HG02763 (cell line): ENCODE data around the gene PAK4.

Experiments
- ATAC-seq: cut with Tn5 transposase; IDR thresholded peaks from one replicate; pipeline ENCODE4 v1.9.1; 2021; ENCODE audit warnings: mild to moderate bottlenecking, moderate library complexity; ENCODE audit not compliant: unreplicated experiment

The PAK4 gene

DNA sequence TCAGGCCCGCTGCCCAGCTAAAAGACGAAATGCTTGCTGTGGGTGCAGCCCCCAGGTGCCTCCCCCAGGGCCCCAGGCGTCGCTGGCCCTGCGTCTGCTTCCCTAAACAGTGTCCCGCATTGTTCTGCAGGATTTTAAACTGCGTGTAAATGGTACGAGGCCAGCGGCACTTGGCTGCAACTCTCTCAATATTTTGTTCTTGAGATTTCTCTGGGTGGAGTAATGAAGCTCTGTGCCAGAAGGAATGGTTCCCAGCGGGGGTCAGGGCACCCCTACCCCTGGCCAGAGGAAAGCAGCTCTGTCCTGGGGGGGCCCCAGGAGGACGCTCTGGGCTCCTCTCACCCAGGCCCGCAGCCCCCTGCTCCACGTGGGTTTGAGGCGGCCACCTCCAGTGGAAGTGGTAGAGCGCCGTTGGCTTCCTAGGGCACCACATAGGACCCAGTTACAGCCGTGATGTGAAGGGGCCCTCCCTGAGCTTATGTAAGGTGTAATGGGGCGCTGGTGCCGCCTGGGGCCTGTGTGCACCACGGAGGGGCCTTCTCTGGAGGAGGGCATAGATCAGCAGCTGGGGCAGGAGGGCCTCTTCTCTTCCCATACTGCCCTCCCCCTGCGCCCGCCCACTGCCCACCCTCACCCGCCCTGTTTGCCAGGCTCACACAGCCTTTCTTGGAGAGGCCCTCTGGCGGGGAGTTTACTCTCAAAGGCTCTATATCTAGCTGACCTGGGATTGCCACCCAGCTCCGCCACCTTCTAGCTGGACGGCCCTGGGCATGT, 19.8 kb downstream of the PAK4 start:
- no peak for ATAC-seq

DNA sequence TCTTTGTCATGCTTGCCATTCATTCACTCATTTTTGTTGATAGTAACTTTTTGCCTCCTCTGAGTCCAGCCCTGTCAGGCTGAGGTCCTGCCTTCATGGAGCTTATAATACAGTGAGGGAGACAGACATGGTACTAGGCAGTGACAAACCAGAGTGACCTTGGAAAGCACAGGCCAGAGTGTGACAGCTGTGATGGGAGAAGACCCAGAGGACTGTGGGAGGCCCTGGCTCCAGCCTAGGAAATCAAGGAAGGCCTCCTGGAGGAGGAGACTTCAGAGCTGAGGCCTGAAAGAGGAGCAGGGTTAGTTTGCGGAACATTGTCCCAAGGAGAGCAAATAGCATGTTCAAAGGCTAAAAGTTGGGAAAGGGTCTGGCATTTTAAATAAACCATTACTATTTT, 20.5 kb downstream of the PAK4 start:
- ATAC-seq: no peak

DNA sequence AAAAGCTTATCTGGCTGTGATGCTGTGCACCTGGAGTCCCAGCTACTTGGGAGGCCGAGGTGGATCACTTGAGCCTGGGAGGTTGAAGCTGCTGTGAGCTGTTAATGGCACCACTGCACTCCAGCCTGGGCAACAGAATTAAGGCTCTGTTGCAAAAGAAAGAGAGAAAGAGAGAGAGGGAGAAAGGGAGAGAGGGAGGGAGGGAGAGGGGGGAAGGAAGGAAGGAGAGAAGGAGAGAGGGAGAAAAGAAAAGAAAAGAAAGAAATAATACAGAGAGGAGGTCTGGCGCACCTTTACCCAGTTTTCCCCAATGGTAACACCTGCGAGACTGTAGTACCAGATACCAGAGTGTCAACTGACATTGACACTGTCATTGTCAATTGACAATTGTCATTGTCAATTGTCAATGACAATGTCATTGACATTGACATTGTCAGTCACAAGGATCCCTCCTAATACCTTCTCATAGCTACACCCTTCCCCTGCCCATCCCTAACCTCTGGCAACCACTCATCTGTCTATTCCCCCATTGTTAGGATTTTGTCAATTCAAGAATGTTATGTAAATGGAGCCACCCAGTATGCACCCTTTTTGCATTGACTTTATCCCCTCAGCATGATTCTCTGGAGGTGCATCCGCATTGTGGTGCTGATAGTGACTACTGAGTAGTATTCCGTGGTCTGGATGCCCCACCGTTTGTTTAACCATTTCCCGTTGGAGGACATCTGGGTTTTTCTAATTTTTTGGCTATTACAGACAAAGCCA, 21.3 kb downstream of the PAK4 start:
- ATAC-seq: no peak

DNA sequence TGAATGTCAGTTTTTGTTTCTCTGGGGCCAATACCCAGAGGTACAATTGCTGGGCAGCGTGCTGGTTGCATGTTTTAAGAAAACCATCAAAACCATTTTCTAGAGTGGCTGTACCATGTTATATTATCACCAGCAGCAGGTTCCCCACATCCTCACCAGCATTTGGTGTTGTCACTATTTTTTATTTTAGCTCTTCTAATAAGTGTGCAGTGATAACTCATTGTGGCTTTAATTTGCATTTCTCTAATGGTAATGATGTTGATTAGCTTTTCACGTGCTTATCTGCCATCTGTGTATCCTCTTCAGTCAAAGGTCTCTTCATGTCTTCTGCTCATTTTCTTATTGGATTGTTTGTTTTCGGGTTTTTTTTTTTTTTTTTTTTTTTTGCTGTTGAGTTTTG, 21.9 kb downstream of the PAK4 start:
- no peak for ATAC-seq

DNA sequence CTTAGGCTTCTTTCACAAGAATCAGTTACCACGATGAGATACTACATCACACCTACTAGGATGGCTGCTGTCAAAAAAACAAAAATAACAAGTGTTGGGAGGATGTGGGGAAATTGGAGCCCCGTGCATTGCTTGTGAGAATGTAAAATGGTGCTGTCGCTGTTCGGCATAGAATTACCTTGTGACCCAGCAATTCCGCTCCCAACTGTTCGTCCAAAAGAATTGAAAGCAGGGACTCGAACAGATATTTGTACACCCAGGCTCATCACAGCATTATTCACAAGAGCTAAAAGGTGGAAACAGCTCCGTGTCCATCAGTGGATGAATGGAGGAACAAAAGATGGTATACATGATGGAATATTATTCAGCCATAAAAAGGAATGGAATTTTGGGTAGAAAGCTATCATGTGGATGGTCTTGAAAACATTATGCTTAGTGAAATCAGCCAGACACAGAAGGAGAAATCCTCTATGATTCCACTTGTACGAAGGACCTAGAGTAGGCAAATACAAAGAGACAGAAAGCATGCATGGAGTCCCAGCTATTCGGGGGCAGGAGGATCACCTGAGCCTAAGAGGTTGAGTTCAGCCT, 23.4 kb downstream of the PAK4 start:
- ATAC-seq: no peak

DNA sequence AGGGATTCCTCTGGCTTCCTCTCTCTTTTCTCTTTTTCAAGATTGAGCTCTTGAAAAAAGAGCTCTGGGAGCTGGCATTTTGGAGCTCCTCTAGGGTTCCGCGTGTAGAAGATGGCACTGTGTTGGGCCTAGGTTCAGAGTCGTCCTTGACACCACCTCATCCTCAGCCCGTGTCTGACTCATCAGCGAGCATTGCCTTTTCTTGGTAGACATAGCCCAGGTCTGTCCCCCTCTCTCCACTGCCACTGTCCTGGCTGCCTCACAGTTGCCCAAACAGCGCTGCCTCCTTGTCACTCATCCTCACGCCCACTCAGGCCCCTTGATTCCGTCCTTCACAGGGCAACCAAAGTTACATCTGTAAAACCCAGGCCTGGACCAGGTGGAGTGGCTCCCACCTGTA, 24.6 kb downstream of the PAK4 start:
- ATAC-seq: no peak

DNA sequence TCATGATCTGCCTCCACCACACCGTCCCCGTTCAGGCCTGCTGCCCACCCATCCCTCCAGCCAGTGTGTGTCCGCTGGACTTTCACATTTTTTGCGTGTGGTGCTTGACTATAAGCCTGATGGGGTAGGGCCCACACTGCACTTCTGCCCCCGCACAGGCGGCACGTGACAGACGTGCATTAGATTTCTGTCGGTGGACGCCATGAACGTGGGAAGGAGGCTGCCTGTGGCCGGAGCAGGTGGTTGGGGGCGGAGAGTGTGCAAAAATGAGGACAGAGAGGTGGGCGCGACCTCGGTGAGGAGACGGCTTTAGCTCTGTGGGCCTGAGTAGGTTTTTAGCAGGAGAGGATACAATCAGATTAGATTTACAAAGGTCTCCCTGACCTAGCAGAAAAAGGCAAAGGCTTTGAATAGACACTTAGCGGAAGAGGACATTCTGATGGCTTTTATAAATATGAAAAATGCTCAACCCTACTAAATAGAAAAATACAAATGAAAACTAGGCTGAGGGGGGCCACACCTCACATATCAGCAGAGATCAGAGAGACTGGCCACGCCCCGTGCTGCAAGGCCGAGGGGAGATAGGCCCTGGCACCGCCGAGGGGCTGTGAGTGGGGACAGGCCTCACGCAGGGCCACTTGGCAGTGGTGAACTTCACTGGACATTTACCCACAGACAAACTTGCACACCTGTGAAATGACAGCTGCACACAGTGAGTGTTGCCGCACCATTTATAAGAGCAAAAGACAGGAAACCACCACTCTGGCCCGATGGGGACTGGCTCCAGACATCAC, 25.4 kb downstream of the PAK4 start:
- ATAC-seq: no peak

DNA sequence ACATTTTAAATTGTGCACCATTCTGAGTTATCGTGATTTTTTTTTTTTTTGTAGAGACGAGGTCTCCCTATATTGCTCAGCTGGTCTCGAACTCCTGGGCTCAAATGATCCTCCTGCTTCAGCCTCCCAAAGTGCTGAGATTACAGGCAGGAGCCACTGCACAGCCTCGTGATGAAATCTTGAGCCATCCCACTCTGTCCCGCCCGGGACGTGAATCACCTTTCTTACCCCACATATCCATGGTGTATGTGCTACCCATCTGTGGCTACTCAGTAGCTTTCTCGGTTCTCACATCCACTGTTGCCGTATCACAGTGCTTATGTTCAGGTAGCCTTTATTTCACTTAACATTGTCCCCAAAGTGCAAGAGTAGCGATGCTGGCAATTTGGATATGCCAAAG, 26.5 kb downstream of the PAK4 start:
- no peak for ATAC-seq

DNA sequence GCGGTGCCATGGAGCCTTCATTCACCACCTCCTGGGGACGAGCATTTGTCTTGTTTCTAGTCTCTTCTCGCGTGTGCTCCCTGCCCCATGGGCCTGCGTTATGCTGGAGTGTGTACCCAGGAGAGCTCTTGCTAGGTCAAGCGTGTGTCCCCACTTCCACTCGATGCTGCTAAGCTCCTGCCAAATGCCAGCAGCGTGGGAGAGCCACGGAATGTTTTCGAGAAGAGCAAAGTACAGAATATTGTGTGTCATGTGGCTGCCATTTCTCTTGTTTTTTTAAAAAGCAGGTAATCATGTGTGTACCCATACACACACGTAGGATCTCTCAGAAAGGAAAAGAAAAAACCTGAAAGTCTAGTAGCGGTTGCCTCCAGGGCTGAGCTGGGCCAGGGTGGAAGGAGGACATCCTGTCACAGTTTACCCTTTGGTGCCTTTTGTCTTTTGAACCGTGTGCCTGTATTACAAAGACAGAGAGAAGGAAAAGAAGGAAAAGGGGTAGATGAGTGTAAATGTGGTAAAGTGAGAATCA, 28.6 kb downstream of the PAK4 start:
- no peak for ATAC-seq

DNA sequence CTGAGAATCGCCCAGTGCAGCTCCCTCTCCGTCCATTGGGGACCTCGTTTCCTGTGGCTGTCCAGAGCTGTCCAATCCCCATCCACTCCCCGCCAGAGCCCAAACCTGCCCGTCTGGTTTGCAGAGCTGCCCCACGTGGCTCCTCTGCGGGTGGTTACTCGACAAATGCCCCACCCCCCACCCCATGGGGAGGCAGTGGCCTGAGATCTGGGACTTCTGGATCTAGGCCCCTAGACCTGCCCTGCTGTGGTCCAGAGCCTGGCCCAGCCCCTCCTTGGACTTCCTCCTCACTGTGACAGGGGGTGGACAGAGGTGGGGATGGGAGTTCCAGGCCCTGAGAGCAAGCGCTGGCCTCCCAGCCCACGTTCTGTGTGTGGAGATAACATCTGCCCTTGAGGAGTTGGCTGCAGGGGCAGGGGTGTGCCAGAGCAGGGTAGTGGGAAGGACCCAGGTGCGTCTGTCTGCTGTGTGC, 29.1 kb downstream of the PAK4 start:
- ATAC-seq: no peak

DNA sequence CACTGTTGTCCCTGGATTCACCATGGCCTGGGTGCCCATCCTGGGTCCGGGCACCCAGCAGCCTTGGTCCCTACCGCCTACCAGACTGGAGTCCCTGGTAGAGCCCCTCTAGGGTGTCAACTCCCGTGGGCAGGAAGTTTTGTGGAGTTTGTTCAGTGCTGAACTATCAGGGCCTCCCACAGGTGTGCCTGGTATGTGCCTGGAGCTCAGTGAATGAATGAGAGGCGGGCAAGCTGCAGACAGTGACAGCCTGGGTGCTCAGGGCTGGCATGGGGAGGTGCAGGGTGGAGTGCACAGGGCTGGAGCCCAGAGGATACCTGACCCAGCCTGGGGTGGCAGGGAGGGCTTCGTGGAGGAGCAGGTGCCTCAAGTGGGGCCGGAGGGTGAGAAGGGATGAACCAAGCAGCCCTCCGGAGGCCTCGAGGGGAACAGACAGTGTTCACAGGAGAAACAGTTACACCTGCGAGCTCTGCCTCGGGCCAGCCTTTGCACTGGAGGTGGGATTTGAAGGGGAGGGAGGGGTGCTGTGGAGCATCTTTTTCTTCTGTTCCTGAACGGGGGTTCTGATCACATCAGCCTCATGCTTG, 29.6 kb downstream of the PAK4 start:
- no peak for ATAC-seq

DNA sequence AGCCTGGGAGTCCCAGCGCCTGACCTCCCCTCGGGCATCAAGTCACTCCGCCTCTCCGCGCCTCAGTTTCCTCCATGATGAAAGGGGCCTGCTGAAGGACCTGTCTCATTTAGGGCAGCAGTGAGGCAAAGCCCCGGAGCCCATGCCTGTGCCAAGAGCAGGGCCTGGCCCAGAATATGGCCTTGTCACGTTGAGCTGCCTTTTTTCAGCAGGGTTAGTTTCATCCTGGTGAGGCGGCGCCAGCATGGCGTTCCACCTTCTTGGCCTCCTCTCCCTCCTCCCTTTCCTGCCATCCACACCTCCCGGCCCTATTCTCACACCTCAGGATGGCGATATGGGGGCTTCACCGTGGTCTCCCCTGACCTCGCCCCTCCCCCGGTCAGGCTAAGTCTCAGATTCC, 30.2 kb downstream of the PAK4 start:
- no peak for ATAC-seq

DNA sequence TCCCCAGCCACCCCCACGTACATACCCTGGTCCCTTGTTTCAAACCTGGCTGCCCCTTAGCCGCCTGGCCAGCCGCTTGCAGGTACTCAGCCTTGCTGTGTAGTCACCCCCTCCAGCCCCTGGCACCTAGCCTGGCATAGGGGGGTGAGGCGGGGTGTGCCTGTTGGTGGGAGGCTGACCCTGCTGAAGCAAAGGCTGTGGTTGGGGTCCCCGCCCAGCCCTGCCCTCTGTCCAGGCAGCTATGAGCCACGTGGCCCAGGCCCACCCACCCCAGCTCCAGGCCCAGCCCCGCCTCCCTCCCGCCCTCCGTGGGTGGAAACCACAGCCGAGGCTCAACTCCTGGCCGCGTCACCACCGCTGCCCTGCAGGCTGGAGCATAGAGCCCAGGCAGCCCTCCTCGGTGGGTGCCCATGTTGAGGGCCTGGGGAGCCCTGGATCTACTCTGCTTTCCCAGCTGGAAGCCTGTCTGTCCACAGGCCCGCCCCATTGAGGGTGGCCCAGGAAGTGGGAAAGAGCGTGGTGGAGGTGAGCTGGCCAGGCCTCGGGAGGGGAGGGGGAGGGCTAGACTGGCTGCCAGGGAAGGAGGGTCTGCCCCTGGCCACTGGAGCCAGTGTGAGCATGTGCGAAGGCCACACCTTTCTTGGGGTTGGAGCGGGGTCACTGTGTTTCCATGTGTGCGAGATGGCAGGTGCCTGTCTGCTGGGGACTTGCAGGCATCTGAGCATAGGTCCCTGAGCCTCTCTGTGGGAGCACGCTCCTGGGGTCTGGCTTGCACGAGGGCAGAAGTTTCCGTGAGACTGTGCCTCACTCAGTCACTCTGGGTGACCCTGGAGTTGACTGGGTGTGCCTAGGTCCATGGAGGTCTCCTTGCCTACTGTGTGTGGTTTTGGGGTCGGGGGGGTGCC, 31.0 kb downstream of the PAK4 start:
- ATAC-seq: no peak

DNA sequence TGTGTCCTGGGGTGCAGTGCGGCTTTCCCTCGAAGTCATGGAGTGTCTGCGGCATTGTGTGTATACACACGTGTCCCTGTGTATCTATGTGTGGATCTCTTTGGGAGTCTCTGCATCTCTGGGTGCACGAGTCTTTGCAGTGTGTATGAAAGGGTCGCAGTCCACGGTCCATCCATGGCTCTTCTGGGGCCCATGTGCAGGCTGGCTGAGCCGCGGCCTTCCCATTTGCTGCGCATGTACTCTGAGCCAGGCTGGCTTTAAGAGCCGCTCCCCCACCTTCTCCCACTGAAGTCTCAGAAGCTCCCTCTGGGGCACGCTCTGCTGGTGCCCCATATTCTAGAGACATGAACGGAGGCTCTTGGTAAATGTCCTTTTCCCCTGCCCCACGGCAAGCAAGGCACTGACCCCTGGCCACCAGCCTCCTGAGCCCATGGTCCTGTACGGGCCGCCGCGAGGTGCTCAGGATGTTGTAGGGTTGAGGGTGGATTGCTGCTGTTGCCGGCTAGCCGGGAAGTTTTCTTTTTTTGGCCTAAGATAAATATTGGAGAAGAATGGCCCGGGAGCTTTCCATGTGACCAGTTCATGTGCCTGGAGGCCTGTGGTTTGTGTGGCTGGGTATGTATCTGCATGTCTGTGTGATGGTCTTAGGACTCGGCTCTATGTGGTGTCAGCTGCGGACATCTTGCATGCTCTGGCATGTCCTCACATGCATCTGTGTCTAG, 31.9 kb downstream of the PAK4 start:
- ATAC-seq: no peak

DNA sequence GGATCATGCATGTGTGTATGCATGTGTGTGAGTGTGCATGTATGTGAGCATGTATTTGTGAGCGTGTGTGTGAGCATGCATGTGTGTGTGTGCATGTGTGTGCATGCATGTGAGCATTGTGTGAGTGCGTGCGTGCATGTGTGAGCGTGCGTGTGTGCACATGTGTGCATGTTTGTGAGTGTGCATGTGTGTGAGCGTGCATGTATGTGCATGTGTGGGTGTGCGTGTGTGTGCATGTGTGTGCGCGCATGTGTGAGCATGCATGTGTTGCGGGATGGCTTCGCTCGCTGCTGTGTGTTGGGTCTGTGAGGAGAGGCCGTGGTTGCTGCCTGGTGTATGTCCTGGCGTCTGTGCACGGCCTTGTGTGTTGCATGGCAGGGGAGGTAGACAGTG, 32.4 kb downstream of the PAK4 start:
- no peak for ATAC-seq

DNA sequence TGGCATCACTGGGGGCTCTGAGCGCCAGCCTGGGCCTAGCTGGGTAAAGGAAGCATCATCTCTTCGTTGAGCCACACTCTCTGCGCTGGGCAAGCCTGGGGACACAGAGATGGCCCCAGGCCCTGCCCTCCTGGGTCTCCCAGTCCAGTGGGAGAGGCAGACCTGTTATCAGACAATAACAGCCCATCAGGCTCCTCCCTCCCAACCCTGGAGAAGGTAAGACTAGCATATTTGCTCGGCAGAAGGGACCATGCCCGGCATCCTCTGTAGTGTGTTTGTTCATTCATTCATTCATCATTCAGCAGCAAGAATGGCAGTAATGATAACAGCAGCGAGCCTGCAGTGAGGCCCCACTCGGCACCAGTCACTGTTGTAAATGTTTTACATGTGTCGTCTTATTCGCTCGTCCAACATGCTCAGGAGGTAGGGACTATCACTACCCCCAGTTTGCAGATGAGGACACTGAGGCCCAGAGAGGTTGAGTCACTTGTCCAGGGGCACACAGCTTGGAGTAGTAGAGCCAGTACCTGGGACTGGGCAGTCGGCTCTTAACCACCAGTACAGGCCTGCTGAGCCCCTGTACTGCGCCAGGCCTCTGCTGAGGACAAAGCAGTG, 33.2 kb downstream of the PAK4 start:
- ATAC-seq: no peak

DNA sequence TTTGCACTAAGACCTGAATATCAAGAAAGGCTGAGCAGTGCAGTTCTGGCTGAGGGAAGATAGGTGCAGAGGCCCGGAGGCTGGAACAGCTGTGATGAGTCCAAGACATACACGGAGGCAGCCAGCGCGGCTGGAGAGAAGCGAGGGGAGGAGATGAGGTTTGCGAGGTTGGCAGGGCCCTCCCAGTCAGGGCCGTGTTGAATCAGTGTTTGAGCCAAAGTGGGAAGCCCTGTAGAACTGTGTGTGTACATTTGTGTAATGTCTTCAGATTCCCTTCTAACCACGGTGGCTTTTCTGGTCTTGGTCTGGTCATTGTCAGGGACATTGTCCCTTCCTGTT, 34.9 kb downstream of the PAK4 start:
- no peak for ATAC-seq

DNA sequence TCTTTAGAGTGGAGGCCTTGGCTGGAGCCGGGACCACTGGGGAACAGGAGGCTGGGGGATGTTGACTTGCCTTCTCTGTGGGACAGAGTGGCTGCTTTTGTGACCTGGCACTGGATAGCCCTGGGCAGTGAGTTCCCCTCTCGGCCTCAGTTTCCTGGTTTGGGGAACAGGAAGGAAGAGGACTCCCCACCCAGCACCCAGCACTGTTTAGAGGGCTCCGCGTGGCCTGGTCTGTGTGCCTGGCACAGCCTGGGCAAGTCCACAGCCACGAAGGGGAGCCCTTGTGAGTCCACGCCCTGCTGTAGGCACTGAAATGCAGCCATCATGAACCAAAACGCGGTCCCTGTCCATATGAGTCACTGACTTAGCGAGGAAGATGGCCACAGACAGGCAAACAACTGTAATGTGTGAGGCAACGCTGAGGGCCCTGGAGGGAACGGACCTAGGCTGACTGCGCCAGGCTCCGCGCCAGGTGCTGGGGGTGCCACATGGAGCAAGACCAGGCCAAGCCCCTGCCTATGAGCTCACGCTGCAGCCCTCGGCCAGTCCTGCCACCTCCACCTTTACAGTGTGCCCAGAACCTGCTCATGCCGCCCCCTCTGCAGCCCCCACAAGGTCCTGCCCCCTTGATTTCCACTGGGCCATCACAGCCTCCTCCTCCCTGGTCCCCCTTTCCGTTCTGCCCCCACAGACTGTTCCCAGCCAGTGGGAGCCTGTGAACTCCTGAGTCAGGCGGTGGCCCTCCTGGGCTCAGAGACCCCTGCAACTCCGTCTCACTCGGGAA, 35.5 kb downstream of the PAK4 start:
- ATAC-seq: no peak
